Osteoblast (primary cell): ENCODE results near the gene PRDM13. TPM values are rescaled to one million over a fixed set of nuclear protein-coding genes. Genes with fewer than 3 reads are reported as not detected.

Source experiments
- DNase-seq: peaks from one replicate; pipeline ENCODE4 v3.0.0; 2011; ENCODE audit warnings: low spot score, mixed read lengths; ENCODE audit not compliant: insufficient read length; ENCODE audit errors: missing footprints
- H2AFZ ChIP-seq: 2 replicates; pipeline ENCODE4 v1.6.0; 2011; ENCODE audit warnings: mild to moderate bottlenecking, low read length
- H3K27ac ChIP-seq: 2 replicates; pipeline ENCODE4 v1.5.1; 2011; ENCODE audit warnings: mild to moderate bottlenecking, low read depth, low read length, moderate library complexity
- H3K27me3 ChIP-seq: 2 replicates; pipeline ENCODE4 v1.6.0; 2012; ENCODE audit warnings: mild to moderate bottlenecking, control low read depth, inconsistent platforms, low read length, moderate library complexity; ENCODE audit not compliant: insufficient read depth
- H3K36me3 ChIP-seq: 2 replicates; pipeline ENCODE4 v1.5.1; 2011; ENCODE audit warnings: mild to moderate bottlenecking, low read length, control low read depth, moderate library complexity; ENCODE audit not compliant: insufficient read depth
- H3K4me1 ChIP-seq: 2 replicates; pipeline ENCODE4 v1.5.1; 2011; ENCODE audit warnings: mild to moderate bottlenecking, low read length, control low read depth, moderate library complexity; ENCODE audit not compliant: insufficient read depth
- H3K4me2 ChIP-seq: 2 replicates; pipeline ENCODE4 v1.6.0; 2011; ENCODE audit warnings: mild to moderate bottlenecking, low read length; ENCODE audit not compliant: insufficient read depth
- H3K4me3 ChIP-seq: fragments of 200-600 bp; sonication (generic); 3 replicates; pipeline ENCODE4 v1.5.1; 2012; ENCODE audit warnings: mild to moderate bottlenecking, low read length, inconsistent platforms; ENCODE audit not compliant: insufficient read depth
- H3K79me2 ChIP-seq: 2 replicates; pipeline ENCODE4 v1.6.0; 2012; ENCODE audit warnings: mild to moderate bottlenecking, low read length, control low read depth, inconsistent platforms; ENCODE audit not compliant: insufficient read depth
- H3K9me3 ChIP-seq: 2 replicates; pipeline ENCODE4 v1.5.1; 2011; ENCODE audit warnings: low read depth, low read length, control low read depth
- H4K20me1 ChIP-seq: 2 replicates; pipeline ENCODE4 v1.6.0; 2012; ENCODE audit warnings: mild to moderate bottlenecking, low read length, control low read depth; ENCODE audit not compliant: insufficient read depth
- total RNA-seq: library from RNA; depleted of rRNA; stranded (reverse); fragments of >200 nt; gene quantifications from 2 replicates; pipeline ENCODE4 v1.2.3, GENCODE V29; 2012
- TF ChIP-seq, protein P1 (sequence below): IDR thresholded peaks from 2 replicates; pipeline ENCODE4 v1.5.1; 2011; ENCODE audit warnings: mild to moderate bottlenecking, low read depth, low read length, moderate library complexity; ENCODE audit errors: extremely low read depth

Gene PRDM13
- total RNA-seq, 1 donor = not detected

DNA sequence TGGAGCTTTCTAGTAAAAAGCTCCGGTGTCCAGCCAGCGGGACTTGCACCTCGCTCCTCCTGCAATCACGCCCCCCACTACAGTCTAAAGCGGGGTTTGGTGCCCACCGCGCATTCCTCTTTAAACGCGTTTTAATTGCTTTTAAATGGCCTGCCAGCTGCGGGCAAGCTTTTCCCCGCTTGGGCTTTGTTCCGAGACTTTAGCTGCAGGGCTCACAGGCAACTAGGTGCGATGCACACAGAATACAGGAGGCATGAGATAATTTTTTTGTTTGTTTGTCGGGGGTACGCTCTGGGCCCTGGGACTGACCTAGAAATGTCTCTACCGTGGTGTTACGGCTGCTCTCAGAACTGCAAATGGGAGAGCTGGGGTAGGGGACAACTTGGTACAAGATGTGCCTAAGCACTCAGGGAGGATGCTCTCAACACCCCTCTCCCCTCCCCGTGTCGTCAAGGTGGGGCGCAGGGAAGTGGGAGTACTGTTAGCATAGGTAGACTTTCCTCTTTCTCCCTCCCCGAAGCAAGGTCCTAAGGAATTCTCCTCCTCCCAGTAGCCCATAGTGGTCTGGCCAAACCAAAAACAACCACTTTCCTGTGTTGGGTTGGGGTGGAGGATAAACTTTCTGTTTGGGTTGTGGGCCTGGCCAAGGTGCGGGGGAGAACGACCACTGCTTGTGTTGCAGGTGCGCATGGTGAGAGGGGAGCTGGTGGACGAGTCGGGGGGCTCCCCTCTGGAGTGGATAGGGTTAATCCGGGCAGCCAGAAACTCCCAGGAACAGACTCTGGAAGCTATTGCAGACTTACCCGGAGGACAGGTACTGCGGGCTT lies 1.6 kb downstream of the PRDM13 start:
- Histone ChIP-seq H3K79me2 (no peaks in the 10 kb centered on the region), H3K27ac (no peak overlapping the region), H3K4me1 (peaks cover 10% of the 10 kb centered on the region), H2AFZ (no peak overlapping the region), H3K4me3 (no peak overlapping the region), H3K36me3 (no peaks in the 10 kb centered on the region), H3K9me3 (no peaks in the 10 kb centered on the region), H3K4me2 (no peak overlapping the region), H4K20me1 (no peaks in the 10 kb centered on the region), H3K27me3 (peaks cover 100% of the 10 kb centered on the region)
- no peak for DNase-seq
- TF ChIP-seq, protein P1, sequence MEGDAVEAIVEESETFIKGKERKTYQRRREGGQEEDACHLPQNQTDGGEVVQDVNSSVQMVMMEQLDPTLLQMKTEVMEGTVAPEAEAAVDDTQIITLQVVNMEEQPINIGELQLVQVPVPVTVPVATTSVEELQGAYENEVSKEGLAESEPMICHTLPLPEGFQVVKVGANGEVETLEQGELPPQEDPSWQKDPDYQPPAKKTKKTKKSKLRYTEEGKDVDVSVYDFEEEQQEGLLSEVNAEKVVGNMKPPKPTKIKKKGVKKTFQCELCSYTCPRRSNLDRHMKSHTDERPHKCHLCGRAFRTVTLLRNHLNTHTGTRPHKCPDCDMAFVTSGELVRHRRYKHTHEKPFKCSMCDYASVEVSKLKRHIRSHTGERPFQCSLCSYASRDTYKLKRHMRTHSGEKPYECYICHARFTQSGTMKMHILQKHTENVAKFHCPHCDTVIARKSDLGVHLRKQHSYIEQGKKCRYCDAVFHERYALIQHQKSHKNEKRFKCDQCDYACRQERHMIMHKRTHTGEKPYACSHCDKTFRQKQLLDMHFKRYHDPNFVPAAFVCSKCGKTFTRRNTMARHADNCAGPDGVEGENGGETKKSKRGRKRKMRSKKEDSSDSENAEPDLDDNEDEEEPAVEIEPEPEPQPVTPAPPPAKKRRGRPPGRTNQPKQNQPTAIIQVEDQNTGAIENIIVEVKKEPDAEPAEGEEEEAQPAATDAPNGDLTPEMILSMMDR = no peak

DNA sequence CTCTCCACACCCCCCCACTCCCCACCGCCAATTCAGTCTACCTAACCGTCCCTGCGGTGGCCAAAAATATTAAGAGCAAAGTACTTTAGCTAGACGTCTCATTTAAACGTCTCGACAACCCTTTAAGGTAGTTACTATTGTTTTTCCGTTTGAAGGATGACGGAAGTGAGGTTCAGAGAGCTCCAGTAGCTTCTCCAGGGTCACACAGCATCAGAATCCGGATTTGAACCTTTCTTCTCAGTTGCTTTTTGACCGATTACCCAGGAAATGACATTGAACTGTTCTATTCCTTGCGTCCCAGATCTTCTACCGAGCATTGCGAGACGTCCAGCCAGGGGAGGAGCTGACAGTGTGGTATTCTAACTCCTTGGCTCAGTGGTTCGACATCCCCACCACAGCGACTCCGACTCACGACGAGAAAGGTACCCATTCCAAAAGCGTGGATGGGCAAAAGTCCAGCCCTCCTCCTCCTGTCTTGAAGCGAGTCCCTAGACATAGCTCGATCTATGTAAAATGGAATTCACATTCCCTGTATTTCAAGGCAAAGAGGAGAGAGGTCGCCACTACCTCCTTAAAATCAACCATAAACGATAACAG lies 2.4 kb downstream of the PRDM13 start:
- Histone ChIP-seq H3K36me3 (no peaks in the 10 kb centered on the region), H4K20me1 (no peaks in the 10 kb centered on the region), H3K27ac (no peak overlapping the region), H3K4me3 (no peak overlapping the region), H3K79me2 (no peaks in the 10 kb centered on the region), H3K4me1 (peaks cover 4% of the 10 kb centered on the region), H3K9me3 (no peaks in the 10 kb centered on the region), H3K4me2 (no peak overlapping the region), H2AFZ (no peak overlapping the region), H3K27me3 (peaks cover 97% of the 10 kb centered on the region)
- DNase-seq = no peak
- TF ChIP-seq, protein P1 = no peak

GRCh38 chr6:99609905-99610489 lies 3.4 kb downstream of the PRDM13 start:
- peaks cover 97% of the 10 kb centered on the region for H3K27me3 ChIP-seq
- H3K4me3 ChIP-seq = no peak overlapping the region
- H3K4me1 ChIP-seq = no peaks in the 10 kb centered on the region
- H3K4me2 ChIP-seq = no peak overlapping the region
- H3K27ac ChIP-seq = no peak overlapping the region
- H3K36me3 ChIP-seq = no peaks in the 10 kb centered on the region
- H4K20me1 ChIP-seq = no peaks in the 10 kb centered on the region
- H3K79me2 ChIP-seq = no peaks in the 10 kb centered on the region
- TF ChIP-seq, protein P1 = no peak
- H3K9me3 ChIP-seq = no peaks in the 10 kb centered on the region
- no peak overlapping the region for H2AFZ ChIP-seq
- DNase-seq = no peak

DNA sequence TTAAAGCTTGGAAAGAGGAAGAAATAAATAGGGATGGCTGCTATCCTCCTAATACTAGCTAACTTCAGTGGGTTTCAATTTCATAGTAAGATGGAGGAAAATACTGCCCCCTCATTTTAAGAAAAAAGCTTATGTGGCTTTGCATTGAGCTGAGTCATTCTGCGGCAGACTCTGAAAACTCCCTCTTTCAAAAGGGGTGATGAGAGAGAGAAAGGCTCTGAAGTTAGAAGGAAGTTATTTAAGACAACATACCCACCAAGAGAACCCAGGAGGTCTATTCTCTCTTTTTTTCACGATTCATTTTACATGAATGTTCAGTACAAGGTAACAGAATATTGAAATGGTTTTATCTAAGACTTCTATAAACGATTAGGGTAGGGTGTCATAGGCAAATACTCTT lies 4.5 kb downstream of the PRDM13 start:
- H4K20me1 ChIP-seq = no peaks in the 10 kb centered on the region
- no peak overlapping the region for H3K27ac ChIP-seq
- TF ChIP-seq, protein P1 = no peak
- no peak overlapping the region for H2AFZ ChIP-seq
- H3K9me3 ChIP-seq = no peaks in the 10 kb centered on the region
- H3K4me1 ChIP-seq = no peaks in the 10 kb centered on the region
- H3K36me3 ChIP-seq = no peaks in the 10 kb centered on the region
- H3K79me2 ChIP-seq = no peaks in the 10 kb centered on the region
- no peak for DNase-seq
- H3K4me2 ChIP-seq = no peak overlapping the region
- no peak overlapping the region for H3K4me3 ChIP-seq
- H3K27me3 ChIP-seq = peaks cover 97% of the 10 kb centered on the region
